ENCODE results near the gene CFAP45.

GRCh38 chr1:159927211-159927848 is 27.4 kb upstream of the CFAP45 start:
- TF ChIP-seq CTCF (conservative IDR thresholded peaks at IDR 0.05; ENCODE audit: low read depth, low read length) = no peak
- no peak for TF ChIP-seq EZH2 (IDR thresholded peaks at IDR 0.05; ENCODE audit: borderline replicate concordance, low read depth, low read length, poor library complexity, severe bottlenecking)
